HG03457 (cell line): ENCODE measurements around the gene PRICKLE1.

Source experiments
- ATAC-seq: cut with Tn5 transposase; IDR thresholded peaks from one replicate; pipeline ENCODE4 v1.9.1; 2021; ENCODE audit warnings: moderate number of reproducible peaks; ENCODE audit not compliant: unreplicated experiment

The PRICKLE1 gene

DNA sequence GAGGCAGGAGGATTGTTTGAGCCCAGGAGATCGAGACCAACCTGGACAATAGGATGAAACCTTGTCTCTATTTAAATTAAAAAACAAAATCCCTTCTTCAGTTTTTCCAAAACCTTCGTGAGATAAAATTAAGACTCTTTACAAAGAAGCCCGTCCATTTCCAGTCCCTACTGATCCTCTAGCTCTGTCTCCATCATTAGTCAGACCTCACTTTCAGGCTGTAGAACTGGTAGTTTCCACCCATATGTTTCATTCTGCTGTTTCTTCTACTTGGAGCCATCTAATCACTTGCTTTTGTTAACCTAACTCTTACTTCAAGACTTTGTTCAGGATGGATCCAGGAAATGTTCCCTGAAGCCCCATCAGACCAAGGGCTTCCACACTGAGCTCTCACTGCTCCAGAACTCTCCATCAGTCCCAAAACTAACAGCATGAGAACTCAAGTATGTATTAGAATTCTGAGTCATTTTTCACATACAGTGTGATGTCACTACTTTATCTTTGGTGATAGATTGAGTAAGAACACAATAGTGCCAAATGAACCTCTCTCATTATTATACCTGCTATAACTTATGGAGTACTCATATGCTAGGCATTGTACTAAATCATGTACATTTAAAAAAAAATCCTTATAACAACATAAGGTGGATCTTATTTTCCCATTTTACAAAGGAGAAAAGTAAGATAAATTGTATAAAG is 90.8 kb downstream of the PRICKLE1 start:
- ATAC-seq: no peak

GRCh38 chr12:42496886-42497285 is 92.7 kb downstream of the PRICKLE1 start:
- ATAC-seq: no peak

DNA sequence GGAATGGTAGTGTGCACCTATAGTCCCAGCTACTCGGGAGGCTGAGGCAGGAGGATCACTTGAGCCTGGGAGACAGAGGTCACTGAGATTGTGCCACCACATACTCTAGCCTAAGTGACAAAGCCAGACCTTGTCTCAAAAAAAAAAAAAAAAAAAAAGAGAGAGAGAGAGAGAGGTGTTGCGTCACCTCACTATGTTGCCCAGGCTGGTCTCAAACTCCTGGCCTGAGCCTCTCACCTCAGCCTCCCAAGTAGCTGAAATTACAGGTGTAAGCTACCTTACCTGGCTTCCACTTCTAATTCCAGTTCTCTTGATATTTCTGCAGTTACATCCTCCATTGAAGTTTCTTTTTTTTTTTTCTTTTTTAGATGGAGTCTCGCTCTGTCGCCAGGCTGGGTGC is 94.3 kb downstream of the PRICKLE1 start:
- no peak for ATAC-seq

- ATAC-seq: no peak
Observed at GRCh38 chr12:42492267-42492666, 97.3 kb downstream of the PRICKLE1 start.

- no peak for ATAC-seq
Observed at GRCh38 chr12:42490261-42490842, 99.2 kb downstream of the PRICKLE1 start.

DNA sequence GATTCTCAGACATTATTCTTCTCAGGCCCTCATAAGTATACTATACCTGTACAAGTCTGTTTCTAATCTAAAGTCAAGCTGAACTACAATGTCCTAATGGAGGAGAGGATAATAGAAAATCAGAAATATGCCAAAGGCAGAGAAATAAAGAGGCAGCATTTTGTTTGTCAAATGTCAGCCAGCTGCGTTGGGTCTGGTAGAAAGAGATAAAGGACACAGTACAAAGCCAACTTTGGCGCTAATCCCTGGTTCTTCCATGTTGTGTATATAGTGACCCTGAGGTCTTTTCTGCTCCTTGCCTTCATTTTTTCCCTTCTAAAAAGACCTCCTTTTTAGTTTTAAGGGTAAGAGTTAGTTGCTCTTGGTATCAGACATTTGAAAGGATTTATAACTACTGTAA is 103.1 kb downstream of the PRICKLE1 start:
- no peak for ATAC-seq

DNA sequence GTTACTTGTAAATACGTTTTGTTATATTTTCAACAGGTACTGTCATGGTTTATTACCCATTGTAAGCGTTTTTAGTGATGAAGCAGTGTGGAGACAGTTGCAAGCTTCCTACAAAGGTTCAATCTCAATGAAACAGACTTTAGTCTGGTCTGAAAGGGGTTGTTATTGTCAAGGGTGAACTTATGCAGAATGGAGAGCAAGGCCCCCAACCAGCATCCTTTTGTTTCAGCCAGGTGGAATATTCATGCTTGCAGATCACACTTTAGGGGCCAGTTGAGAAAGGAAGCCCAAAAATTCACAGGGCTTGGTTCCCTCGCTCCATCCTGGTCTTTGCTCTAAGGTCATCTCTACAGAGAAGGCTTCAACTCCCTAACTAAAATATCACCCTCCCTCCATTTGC is 103.7 kb downstream of the PRICKLE1 start:
- no peak for ATAC-seq

DNA sequence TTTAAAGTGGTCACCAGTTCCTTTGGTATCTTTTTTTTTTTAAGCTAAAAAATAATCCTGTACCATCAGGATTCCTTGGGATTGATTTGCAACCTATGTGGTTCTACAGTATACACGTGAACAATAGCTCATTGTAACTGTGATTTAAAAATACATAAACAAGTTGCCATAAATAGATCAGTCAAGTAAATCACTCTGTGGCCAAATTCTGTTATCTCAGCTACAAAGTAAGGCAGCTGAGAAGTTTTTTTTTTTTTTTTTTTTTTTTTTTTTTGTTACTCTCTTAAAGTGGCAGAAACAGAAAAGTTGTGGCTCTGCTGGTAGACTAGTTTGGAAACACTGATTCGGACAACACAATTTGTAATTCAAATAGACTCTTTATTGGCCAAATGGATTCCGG is 104.5 kb downstream of the PRICKLE1 start:
- ATAC-seq: no peak

- peak; percentile 25 for ATAC-seq
Observed at GRCh38 chr12:42483521-42483790, 106.1 kb downstream of the PRICKLE1 start.

DNA sequence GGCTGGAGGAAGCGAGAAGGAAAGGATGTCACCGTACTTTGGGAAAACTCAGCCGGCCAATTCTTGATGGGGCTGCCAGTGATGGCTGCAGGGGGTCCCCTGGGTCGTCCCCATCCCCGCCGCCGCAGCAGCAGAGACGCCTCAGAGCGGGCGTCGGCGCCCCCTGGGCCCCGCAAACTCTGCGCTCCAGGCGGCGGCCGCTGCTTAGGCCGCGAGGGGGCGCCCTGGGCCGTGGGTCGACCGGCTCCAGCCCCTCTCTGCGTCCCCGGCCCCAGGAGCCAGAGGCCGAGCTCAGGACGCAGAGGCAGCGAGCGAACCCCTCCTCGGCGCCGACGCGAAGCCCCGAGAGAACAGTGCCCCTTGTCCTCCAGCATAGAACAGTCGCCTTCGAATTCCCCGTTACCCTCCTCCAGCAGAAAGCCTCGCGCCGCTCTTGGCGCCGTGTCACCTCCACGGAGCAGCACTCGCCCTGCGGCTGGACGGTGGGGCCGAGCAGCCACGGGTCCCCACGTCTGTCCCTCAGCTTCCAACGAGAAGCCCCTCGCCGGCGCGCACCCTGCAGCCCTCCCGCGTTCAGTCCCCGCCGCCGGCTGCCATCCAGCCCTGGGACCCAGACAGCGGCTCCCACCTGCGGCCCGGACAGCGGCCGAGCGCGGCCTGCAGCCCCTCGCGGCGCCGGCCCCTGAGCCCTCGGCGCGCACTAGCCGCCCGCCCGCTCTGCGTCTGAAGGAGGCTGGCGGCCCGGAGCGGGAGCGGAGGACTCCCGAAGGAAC is 106.6 kb downstream of the PRICKLE1 start:
- ATAC-seq: peak; percentile 64

- ATAC-seq: no peak
Observed at GRCh38 chr12:42482041-42482747, 107.4 kb downstream of the PRICKLE1 start.

- no peak for ATAC-seq
Observed at GRCh38 chr12:42481368-42481767, 108.2 kb downstream of the PRICKLE1 start.

DNA sequence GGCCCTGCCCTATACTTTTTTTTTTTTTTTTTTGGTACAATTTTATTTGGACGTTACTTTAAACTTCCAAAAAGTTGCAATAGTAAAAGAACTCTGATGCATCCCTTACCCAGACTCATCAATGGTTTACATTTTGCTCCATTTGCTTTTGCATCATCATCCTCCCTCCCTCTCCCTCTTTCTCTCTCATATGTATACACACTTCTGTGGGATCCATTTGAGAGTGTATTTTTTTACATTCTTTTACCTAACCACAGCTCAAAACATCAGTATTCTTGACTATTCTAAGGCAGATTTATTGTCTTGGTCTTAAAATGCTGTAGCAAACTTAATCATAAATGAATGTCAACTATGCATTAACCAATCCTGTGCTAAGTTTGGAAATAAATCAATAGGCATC is 111.6 kb downstream of the PRICKLE1 start:
- no peak for ATAC-seq

- no peak for ATAC-seq
Observed at GRCh38 chr12:42475106-42475505, 114.4 kb downstream of the PRICKLE1 start.

- ATAC-seq: no peak
Observed at GRCh38 chr12:42474391-42474790, 115.2 kb downstream of the PRICKLE1 start.

GRCh38 chr12:42473561-42473960 is 116.0 kb downstream of the PRICKLE1 start:
- no peak for ATAC-seq

DNA sequence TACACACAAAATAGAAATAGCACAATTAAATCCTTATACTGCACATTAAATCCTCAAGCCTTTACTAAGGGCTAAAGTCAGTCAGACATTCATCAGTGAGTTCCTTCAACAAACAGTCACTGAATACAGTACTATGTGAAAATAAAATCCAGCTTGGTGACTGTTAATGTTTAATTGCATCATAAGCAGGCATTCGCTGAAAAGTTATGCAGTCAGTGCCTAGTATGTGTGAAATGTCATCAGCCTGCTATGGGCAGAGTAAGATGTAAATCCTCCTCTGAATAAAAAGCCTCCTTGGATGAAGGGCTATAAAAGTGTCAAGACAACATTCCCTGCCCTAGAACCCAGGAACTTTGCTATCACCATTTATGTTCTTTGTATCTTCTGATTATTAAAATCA is 116.4 kb downstream of the PRICKLE1 start:
- no peak for ATAC-seq

DNA sequence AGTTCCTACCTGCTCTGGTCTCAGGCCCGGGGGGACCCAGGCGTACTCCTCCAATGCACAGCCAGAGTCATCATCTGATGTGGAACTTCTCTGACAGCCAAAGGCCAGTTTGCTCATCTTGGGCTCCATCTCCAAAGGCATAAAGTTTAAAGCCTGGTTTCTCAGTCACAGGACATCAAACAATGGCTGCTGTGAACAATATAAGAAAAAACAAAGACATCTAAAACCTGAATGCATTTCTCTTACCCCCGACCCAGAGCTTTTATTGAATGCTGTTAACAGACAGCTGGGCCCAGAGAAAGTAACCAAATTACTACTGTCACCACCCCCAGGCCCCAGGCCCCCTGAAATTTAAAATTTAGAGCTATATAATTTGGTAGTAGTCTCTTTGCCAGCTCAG is 117.2 kb downstream of the PRICKLE1 start:
- no peak for ATAC-seq

DNA sequence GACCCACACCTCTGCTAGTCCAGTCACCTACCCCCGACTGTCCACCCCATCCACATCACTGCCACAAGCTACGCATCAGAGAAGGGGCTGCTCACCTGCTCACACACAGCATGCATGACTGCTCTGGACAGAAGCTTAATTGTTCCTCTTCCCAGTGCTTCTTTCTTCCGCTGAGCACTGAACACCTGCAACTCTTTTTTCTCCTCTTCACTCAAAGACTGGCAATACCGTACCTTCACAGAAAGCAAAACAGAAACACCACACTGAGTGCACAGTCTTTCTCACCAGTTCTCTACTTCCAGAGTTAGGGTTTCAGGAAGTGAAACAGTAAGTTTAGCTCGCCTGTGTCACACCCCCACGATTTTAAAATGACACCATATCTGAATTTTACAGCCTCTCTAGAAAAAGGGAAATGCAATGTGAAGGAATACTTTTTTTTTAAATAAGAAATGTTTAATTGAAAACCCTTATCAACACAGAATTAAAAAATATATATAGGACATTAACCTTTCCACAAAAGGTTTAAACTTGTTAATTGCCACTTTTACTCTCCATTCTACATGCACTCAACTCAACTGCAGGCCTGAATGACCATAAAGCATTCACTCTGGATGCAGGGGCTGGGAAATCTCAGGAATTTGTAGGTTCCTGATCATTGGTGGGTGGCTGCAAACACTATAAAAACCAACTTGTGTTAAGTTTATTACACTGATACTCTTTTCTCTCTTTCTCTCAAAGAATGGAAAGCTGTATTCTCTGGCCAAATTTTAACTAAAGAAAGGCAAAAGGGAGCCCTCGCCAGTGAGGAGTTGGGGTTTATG is 120.0 kb downstream of the PRICKLE1 start:
- peak; percentile 96 for ATAC-seq

- ATAC-seq: no peak
Observed at GRCh38 chr12:42468921-42469320, 120.6 kb downstream of the PRICKLE1 start.

- peak; percentile 26 for ATAC-seq
Observed at GRCh38 chr12:42468341-42468821, 121.2 kb downstream of the PRICKLE1 start.
